Eye (tissue), 1 donor: ENCODE data around the gene OR6K6.

ENCODE experiments used
- DNase-seq: peaks from one replicate; pipeline ENCODE4 v3.0.0-alpha.2; 2015

OR6K6 gene, protein sequence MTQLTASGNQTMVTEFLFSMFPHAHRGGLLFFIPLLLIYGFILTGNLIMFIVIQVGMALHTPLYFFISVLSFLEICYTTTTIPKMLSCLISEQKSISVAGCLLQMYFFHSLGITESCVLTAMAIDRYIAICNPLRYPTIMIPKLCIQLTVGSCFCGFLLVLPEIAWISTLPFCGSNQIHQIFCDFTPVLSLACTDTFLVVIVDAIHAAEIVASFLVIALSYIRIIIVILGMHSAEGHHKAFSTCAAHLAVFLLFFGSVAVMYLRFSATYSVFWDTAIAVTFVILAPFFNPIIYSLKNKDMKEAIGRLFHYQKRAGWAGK

DNA sequence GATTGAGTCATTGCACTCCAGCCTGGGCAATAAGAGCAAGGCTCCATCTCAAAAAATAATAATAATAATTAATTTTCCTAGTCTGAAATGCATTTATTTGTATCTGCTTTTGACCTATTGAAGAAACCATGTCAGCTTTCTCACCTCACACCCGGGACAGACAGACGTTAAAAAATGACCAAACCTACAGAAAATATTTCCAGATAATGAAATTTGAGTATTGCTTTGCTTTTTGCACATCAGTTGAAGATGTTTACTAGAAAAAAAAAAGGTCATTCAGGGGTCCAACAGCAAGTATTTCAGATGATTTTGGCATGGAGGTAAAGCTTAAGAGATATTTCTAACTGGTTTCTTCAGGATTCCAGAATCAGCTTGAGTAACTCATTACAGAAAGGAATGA, at the start of gene OR6K6:
Gene OR6K6 (plus strand): TSS at position 301 of the 400 bp plus-strand sequence. CDS start 168 bp downstream, outside the sequence.
- no peak for DNase-seq

DNA sequence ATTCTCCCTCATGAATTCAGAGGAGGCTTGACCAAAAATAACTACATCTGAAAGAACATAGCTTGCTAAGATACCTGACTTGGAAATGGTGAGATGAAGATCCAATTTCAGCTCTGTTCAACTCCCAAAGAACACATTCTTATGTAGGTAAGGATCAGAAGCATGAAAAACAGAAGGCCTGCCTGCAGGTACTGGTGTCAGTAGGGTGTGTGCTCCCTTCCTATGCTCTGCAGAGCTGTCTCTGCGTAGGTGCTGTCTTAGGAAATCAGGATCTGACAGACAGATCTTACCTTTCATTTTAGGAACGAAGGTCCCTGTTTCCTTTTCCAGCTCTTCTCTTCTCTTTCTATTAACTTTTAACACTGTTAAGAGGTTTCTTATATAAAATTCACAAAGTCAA, 48.4 kb upstream of the OR6K6 start:
- no peak for DNase-seq

DNA sequence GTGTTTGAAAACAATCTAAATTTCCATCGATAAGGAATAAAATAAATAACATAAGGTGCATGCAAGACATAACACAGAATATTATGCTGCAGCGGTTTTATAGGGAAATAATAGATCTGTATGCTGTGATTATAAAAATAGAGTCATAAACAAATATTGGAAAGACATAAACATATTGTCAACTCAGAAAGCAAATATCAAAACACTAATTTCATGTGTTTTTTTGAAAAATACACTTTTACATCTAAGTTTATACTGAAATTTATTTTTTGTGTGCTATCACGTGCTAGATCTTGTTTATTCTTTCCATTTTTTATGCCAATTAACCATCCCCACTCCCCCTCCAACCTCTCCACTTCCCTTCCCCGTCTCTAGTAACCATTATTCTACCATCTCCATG, 43.4 kb upstream of the OR6K6 start:
- DNase-seq, result no peak

DNA sequence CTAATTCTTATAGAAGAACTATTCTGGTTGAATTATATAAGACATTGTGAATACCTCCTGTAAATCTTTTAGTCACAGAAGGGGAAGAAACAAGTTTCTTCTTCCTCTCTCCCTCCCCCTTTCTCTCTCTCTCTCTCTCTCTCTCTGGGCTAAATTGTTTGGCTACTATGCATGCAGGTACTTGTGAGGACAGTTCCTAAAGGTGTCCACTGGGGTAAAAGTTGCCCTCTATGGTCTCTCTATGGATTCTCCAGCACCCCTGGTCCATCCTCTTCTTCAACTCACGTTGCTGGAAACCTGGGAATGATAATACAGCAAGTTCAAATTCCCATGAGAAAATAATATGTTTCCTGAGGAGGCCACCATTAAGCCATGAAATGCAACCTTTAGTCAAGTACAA, 39.8 kb upstream of the OR6K6 start:
- no peak for DNase-seq

DNA sequence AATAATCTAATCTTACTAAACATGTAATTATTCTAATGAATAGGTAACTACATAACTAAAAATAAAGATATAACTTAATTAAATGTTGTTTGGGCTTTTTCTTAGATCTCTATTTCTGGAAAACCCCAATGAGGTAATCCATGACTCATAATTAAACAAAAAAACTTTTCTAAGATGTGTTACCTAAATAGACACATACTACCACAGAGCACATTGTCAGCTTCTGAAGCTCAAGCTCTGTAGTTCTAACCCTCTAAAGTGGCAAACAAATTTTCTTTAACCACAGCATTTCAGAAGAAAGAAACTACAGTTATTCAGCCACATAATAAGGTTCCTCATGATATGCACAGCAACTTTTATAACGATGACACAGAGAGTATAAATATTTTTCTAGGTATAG, 38.2 kb upstream of the OR6K6 start:
- no peak for DNase-seq

DNA sequence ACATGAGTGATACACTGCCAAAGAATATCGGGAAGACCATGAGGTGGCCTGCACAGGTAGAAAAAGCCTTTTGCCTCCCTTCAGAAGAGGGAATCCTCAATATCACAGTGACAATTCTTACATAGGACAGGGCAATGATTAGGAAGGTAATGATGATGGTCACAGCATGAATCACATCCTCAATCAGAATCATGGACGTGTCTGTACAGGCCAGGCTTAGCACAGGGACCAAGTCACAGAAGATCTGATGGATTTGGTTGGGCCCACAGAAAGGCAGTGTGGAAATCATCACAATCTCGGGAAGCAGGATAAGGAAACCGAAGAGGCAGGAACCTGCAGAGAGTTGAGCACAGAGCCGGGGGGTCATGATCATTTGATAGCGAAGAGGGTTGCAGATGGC, 37.2 kb upstream of the OR6K6 start:
- DNase-seq, result no peak

DNA sequence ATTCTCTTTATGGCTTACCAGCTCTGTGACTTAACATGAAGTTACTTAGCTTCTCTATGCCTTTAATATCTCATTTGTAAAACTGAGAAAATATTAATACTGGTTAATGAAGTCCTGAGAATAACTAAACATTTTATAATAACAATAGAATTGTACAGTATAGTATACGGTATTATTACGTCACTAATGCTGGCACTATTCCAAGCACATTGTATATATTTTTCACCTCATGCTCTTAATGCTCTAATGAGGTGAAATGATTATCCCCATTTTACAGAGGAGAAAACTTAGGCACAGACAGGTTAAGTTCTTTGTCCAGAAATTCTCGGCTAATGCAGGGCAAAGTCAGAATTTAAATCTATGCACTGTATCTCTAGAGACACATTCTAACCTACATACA, 34.9 kb upstream of the OR6K6 start:
- DNase-seq, result no peak

DNA sequence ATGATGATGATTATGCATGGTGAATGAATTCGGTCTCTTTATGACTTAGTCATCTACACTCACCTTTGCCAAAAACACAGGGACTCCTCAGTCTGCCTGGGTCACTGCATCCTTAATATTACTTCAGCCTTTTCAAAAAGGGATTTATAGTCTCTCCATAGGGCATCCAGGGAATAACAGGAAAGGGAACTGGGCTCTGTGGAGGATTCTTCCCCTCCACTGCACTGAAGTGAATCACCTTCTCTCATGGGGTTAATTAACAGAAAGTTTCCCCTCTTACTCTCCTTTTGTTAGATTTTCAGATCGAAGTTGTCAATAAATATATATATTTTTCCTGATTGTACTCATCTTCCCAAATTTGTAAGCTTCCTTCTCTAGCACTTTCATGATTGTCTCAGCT, 33.9 kb upstream of the OR6K6 start, which contains the start of gene OR6K3:
Gene OR6K3 (minus strand): TSS at position 101 of the 400 bp plus-strand sequence. CDS start 2,605 bp downstream, outside the sequence.
- no peak for DNase-seq

DNA sequence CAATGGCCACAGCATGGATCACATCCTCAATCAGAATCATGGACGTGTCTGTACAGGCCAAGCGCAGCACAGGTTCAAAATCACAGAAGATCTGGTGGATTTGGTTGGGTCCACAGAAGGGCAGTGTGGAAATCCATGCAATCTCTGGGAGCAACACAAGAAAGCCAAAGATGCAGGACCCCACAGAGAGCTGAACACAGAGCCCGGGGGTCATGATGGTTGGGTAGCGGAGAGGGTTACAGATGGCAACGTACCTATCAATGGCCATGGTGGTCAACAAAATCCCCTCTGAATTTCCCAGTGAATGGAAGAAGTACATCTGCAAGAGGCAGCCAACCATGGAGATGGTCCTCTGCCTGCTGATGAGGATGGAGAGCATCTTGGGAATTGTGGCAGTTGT, 30.1 kb upstream of the OR6K6 start:
- DNase-seq, result no peak

DNA sequence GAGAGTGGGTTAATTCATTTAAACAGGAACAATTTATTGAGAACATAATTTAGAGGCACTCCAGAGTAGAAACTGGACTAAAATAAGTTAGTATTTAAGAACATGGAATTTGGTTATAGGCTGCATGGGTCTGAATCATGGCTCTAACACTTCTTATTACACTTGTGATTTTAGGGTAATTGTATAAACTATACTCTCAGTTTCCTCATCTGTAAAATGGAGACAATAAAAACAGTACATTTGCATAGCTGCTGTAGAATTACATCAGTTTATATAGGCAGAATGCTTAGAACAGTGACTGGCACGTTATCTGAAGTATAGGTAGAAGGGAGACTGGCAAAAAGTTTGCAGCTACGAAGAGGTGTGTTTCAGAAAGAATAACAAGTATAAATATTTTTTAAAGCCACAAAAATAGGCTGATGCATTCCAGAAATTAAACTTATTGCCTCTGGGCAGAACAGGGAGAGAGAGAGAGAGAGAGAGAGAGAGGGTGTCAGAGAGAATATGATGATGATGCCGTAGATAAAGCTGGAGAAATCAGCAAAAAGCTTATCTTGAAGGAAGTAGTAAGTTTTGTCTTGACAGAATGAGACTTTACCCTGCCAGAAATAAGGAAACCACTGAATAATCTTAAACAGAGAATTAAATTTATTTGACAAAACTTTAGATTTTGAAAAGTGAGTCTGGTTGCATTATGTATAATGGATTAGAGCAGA, 25.9 kb upstream of the OR6K6 start:
- DNase-seq, result no peak

DNA sequence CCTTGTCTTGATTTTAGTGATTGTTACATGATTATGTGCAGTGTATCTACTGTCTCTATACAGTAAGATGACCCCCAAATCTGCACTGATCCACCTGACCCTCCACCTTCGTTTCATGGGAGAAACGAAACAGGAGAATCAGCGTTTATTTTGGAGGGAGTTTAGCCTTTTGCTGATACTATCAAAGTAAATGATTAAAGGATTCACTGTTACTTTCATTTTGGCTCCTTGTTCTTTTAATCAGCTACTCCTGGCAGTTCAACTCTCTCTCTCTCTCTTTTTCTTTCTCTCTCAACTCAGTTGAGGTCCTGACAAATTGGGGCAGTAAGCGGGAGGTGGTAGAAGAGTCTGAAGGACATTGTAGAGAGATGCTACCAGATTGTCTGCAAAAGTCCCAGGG, 24.1 kb upstream of the OR6K6 start:
- DNase-seq, result no peak

DNA sequence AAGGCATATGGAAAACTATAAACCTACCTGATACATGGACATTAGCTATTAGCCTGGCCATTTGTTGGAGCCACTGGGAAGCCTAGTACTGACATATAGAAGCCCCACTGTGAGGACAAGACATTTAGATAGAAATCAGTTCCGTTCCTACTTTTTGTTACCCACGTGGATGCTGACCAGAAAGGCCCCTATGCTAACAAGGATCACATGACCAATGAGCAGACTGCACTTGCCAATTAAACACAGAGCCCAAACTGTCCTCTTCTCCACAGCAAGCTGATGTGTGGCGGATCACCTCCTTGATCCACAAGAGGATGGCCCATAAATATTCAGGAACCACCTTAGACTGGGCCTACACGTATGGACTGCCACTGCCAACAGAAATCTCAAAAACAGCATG, 22.8 kb upstream of the OR6K6 start:
- no peak for DNase-seq

DNA sequence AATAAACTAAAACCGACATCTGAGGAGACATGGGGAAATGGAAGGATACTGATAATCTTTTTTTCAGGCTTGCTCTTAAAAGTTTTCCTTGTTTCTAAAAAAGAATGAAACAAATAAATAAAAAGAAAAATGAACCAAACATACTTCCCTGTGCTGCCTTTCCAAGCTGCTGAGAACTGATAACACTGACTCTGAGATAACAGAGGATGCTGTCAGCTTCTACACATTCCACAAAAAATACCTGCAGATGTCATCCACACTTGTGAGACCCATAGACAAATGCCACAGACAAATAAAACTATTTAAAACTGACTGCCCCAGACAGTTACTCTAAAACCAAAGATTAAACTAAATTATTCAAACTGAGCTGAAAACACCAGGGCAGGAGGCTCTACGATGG, 22.0 kb upstream of the OR6K6 start:
- DNase-seq, result no peak

DNA sequence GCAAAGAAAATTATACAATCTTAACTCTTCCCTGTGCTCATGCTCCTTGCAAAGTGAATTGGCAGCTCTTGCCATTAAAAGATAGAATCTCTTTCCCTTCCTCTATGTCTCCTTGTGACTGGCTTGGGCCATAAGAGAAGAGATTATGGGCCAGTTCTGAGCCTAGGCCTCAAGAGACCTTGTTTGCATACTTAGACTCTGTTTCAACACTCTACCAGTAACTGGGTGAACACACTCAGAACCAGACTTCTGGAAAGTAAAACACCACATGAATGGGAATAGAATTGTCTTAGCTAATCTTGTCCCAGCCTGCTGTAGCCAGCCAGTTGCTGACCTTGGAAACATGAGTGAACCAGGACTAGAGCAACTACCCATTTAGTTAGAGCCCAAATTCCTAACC, 18.7 kb upstream of the OR6K6 start:
- no peak for DNase-seq

DNA sequence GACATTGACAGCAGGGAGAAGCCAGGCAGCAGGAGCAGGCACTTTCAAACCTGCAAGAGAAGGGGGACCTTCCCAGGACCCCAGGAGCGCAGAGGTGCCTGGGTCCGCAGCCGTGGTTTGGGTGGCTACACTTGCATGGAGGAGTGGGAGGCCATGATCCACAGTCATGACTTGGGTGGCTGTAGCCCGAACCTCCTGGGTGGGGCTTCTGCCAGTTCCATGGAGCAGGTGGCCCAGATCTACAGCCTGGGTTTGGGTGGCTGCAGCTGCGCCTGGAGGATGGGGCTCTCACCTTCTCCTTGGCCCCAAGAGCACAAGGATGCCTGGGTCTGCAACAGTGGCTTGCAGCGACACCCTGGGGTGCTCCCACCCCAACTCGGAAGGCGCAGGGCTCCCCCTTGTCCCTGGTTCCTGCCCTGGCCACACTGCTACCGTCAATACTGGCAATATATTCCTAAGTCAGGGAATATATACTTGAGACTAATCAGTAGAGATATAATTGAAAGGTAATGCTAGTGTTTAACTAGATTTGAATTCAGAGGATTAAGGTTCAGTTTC, 2.3 kb upstream of the OR6K6 start:
- no peak for DNase-seq

DNA sequence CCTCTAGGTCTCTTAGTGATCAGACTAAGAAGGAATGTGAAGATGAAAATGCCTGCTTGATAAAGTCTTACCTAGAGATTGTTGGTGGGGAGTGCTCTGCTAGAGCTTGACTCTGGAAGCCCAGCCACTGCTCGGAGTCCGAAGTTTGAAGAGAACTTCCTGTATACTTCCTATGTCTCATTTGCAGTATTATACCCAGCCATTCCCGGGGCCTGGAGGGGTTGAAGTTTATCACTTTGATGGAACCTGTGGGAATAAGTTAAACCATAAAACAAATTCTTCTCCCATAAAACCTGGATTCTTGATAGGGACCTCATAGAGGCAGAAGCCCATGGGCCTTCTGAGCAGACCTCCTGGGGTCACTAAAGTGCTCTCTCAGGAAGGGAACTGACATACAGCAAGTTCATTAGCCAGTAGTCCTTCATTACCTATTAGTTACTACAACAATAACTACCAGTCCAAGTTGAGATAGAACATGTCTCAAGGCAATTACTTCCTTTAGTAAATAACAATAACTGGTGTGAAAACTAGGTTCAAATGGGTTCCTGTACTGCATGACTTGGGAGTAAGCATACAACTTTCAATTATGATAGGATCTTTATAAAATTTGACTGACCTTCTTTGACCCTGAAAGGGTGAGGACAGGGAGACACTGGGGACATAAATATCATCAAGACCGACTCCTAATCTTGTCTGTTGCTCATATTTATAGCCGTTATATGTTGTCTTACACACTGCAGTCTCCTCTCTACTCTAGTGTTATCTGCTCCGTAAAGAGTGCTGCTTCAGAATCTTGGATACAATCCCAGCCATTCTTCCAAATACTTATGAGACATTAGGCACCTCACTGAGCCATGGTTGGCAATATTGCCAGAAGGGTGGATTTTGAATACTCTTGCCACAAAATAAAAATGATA, 17.7 kb downstream of the OR6K6 start, which contains the start of gene OR6N1:
Gene OR6N1 (minus strand): TSS at position 246 of the 917 bp plus-strand sequence. CDS start 5,513 bp downstream, outside the sequence.
- DNase-seq, result no peak

DNA sequence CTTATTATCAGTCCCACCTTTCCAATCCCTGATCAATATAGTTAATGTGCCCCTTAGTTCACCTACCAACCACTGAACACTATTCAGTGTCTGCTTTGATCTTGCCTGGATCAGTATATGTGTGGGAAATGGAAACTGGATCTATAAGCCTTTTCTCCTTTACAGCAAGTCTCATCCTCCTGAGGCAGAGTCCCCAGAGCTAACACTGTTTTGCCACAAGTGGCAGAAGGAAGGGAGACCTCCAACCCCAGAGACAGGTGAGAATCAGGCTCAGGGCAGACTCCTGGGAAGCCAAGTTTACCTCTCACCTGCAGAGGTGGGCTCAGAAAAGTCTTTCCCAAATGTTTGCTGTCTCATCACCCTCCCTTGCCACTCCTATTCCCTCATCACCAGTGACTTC, 26.6 kb downstream of the OR6K6 start, which contains the start of gene OR6N2:
Gene OR6N2 (minus strand): TSS at position 101 of the 400 bp plus-strand sequence. CDS start 3,569 bp downstream, outside the sequence.
- no peak for DNase-seq

DNA sequence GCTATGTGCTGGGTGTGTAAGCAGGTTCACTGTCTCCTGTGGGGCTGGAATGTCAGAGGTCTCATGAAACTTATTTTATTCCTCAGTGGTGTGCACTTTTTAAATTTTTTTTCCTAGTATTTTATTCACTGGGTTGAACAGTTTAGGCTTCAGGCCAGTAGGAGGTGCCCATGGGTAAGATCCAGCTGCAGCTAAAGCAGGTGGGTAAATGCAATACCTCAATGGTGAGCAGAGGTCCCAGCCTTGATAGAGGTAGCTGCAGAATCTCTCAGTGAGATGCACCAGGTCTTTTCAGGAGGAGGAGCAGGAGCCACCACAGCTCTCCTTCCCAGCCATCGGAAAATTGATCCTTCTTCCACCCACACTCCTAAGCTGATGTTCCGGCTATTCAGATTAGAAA, 39.1 kb downstream of the OR6K6 start:
- DNase-seq, result no peak

DNA sequence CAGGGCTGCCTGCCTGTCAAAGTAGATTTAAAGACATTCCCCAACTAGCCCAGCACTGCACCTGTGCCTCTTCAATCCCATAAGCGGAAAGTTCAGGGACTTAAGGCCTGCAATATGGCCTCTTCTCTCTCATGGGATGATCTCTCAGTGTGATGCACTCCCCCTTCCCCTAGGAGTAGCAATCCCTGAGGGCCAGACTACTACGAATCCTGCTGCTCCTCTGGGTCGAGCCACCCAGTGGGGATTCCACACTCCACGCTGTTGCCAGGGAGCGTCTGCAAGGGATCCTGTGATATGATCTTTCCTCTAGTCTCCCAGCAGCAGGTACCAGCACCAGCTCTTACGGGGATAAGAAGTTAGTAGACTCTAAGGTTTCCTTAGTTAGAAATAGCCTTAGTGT, 39.7 kb downstream of the OR6K6 start:
- no peak for DNase-seq

DNA sequence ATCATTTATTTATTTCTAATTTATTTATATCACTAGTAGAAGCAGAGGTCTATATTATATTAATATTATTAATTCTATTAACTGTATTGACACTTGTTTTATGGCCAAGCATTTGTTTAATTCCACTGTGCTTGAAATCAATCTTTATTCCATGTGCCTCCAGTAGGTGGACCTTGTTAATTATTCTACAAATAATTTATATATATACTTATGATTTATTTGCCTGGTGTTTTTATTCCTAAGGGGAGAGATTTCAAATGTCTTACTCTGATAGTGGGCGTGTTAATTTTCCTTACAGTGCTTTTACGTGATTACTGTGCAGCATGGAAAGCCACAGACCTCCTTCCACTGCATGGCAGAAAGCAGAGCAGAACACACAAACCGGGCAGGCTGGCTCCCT, 44.0 kb downstream of the OR6K6 start:
- no peak for DNase-seq

DNA sequence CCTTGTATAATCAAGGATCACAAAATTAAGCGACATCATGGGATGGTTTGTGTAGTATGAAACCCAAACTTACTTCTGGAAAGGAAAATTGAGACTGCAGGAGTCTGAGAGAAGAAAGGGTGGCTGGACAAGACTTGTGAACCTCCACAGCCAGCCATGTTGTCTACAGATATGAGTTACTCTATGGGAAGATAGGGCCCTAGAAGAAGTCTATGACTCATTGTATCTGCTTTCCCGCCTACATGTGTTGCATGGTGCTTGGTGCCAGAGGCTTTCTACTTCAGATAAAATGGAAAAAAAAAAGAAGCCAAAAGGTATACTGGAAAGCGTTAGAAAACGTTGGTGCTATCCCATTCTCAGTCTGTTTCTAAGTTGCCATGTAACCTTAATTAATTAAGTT, 45.2 kb downstream of the OR6K6 start:
- no peak for DNase-seq

DNA sequence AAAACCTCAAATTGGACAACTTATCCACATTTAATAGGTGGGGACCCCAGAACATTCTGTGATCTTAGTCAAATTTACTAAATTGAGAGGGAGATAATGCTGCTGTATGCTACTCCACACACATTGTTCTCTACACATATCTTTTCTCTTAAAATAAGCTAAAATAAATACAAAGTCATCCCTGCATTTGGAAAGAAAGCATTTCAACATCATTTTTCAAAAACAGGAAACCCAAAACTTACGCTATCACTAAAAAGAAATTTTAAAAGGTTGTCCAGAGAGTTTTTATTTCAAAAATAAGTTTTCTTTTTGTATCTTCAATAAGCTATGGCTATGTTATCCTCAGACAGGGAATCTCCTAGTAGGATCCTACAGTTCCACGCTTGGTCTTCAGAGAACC, 46.0 kb downstream of the OR6K6 start:
- no peak for DNase-seq

DNA sequence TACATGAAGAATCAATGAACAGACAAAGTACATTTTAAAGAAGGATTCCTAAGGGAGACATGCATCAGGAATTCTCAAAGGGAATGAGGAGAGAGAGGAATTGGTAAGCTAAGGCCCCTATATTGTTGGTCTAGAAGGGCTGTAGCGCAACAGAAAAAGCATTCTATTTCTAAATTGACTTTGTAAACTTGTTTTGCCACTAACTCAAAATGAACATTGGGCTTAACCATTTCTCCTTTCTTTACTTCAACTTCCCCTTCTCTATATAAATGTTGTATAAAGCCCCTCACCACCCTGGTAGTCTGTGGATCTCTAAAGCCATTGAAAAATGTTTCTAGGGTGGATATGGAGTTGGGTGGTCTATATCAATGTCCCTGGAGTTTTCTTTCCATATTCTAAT, 46.9 kb downstream of the OR6K6 start:
- DNase-seq, result no peak
